ENCODE data around the gene PDE6C. TPM values are rescaled to one million over a fixed set of nuclear protein-coding genes. Genes with fewer than 3 reads are reported as not detected.

Gene PDE6C
- total and polyA plus RNA-seq, 2 of the 8 experiments (the other 6 are each of a cell fraction or from before 2014, with no cell fraction given), result not detected

GRCh38 chr10:93598157-93598556 lies 14.2 kb upstream of the PDE6C start (continued):
- TF ChIP-seq SP1 (IDR thresholded peaks at IDR 0.05; ENCODE audit: low read depth, low read length), result no peak

Data from H1 (cell line).